Transverse colon (tissue), 3 donors: Measurements from ENCODE around the gene GAS7.

Source experiments
- EP300 ChIP-seq: sonication (generic); formaldehyde crosslinking; IDR thresholded peaks from one replicate; pipeline ENCODE4 v1.6.1; 2017; ENCODE audit warnings: antibody characterized with exemption, low read depth
- POLR2A ChIP-seq: fragments of 450-650 bp; IDR thresholded peaks from one replicate; pipeline ENCODE4 v1.6.1; 2016; ENCODE audit warnings: antibody characterized with exemption, mild to moderate bottlenecking, moderate library complexity
- TF ChIP-seq, protein P1 (sequence below), 5 experiments: fragments of 200-600 bp in 3 of 5; fragments of 450-650 bp in 2 of 5; sonication (generic) in 3 of 5; IDR thresholded peaks; 1 replicate in 2 of 5; 2 replicates in 3 of 5; pipeline ENCODE4 v1.5.1; 2016 to 2017; ENCODE audit warnings: antibody characterized with exemption in 5 of 5, inconsistent platforms in 3 of 5, mild to moderate bottlenecking in 2 of 5, moderate library complexity in 1 of 5

- TF ChIP-seq, protein P1, sequence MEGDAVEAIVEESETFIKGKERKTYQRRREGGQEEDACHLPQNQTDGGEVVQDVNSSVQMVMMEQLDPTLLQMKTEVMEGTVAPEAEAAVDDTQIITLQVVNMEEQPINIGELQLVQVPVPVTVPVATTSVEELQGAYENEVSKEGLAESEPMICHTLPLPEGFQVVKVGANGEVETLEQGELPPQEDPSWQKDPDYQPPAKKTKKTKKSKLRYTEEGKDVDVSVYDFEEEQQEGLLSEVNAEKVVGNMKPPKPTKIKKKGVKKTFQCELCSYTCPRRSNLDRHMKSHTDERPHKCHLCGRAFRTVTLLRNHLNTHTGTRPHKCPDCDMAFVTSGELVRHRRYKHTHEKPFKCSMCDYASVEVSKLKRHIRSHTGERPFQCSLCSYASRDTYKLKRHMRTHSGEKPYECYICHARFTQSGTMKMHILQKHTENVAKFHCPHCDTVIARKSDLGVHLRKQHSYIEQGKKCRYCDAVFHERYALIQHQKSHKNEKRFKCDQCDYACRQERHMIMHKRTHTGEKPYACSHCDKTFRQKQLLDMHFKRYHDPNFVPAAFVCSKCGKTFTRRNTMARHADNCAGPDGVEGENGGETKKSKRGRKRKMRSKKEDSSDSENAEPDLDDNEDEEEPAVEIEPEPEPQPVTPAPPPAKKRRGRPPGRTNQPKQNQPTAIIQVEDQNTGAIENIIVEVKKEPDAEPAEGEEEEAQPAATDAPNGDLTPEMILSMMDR (IDR thresholded peaks at IDR 0.05): no peak
- no peak for TF ChIP-seq EP300
- TF ChIP-seq POLR2A: no peak
Measured at GRCh38 chr17:10059684-10060211, 138.7 kb downstream of the GAS7 start.
